NCI-H2029 (cell line): ENCODE measurements around the gene PLD4.

Experiments used
- DNase-seq: peaks from one replicate; lab custom pipeline; 2025; lab: John Stamatoyannopoulos, UW

PLD4 gene

DNA sequence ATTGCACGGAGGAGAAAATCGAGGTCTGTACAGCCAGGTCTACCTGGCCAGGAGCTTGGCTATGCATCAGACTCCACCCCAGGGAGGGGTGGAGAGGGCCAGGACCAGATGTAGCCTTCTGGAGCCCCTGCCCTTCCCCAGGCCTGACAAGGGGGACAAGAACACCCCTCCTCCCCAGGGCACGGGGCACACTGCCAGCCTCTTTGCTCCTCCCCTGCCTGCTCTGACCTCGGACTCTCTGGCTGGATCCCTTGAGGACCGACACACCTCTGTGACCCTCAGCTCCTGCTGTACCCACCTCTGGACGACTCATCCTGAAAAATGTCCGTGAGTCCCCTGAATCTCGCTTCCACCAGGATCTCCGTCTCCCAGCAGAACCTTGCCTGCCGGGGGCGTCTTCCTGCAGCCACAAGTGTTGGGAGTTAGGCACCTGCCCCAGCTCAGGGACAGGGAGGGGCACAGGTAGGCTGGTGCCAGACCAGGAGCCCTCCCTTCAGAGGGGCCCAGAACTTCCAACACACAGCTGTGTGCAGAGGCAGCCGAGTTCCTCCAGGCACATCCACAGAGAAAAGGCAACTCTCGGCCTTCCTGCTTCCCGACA is 31.7 kb downstream of the PLD4 start:
- DNase-seq, result no peak

DNA sequence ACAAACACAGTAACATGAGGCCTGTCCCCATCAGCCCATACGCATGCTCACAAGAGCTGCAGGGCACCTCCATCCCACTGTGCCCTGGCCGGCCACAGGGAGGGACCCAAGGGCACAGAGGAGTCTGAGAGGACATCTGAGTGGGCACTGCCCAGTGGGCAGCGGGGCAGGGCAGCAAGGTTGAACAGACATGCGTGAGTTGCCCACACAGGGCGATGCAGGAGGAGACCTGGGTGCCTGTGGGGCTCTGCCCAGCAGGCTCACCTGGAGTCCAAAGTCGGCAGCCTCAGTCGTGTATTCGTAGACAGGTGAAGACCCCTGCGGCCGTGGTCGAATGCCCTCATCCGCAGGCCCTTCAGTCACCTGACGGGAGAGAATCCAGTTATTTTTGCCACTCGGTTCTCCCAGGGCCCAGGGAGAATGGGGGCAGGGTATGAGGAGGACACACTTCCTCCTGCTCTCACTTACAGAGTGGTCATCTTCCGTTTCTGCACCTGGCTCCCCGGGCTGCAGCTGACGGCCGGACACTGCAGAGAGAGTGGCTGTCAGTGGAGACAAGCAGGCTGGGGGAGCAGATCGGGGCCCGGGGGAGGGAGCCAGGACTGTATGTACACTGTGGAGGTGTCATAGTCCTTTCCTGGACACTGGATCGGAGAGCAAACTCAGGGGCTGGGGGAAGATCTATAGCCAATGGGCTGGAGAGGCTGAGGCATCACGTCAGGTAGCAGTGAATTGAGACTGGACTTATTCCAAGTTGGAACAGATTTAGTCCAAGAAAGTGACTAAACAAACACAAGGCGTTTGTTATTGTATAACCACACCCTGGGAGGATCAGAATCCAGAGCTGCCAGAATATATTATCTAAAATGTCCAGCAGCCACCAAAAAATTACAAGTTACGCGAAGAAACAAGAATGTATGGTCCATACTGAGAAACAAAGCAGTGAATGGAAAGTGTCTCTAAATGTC is 32.8 kb downstream of the PLD4 start:
- DNase-seq, result no peak

- DNase-seq, result no peak
Observed at GRCh38 chr14:104964546-104964945, 39.9 kb downstream of the PLD4 start.

DNA sequence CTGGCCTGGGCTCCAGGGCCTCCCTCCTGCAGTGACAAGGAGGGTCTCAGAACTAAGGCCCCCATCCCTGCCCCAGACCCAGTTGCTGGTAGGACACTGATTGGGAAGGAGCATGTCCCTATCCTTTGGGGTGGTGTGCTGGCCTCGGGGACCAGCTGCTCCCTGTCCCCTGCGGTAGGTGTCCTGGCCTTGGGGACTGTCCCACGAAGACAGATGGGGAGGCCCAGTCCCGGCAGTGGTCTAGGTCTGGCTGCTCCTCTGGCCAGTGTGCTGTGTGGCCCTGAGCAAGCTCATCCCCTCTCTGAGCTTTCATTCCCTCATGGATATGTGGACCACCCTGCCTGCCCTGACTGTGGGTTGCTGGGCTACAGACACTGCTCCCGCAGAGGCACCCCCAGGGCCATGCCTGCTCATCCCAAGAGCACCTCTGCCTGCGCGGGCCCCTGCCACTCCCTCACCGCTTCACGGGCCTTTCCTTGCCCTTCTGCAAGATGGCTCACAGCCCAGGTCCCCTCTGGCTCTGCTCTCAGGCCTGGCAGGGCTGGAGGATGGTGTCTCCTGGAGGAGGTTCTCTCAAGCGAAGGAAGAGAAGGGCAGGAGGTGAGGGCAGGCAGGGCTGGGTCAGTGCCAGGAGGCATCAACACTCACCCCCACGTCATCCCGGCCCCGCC is 41.0 kb downstream of the PLD4 start:
- no peak for DNase-seq

- DNase-seq, result no peak
Observed at GRCh38 chr14:104966261-104966865, 41.7 kb downstream of the PLD4 start.

DNA sequence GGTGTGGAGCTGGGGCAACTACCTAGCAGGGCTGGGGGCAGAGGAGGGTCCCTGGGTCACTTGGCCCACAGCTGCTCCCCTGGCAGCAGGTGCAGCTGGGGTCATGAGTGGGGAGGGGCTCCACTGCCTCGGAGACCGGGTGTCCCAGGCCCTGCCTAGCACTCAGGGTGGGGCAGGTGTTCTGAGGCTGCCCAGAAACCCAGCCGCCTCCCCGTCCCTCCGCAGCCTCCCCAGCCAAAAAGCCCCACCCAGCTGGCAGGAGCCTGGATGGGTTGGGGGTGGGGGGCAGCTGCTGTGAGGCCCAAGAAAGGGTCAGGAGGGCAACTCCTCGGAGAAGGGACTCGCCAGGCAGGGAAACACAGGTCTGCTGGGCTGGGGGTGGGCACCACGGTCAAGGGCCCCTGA is 42.3 kb downstream of the PLD4 start:
- DNase-seq, result no peak

GRCh38 chr14:104967386-104968152 is 42.9 kb downstream of the PLD4 start:
- DNase-seq, result no peak

- no peak for DNase-seq
Observed at GRCh38 chr14:104968153-104968527, 43.5 kb downstream of the PLD4 start.

DNA sequence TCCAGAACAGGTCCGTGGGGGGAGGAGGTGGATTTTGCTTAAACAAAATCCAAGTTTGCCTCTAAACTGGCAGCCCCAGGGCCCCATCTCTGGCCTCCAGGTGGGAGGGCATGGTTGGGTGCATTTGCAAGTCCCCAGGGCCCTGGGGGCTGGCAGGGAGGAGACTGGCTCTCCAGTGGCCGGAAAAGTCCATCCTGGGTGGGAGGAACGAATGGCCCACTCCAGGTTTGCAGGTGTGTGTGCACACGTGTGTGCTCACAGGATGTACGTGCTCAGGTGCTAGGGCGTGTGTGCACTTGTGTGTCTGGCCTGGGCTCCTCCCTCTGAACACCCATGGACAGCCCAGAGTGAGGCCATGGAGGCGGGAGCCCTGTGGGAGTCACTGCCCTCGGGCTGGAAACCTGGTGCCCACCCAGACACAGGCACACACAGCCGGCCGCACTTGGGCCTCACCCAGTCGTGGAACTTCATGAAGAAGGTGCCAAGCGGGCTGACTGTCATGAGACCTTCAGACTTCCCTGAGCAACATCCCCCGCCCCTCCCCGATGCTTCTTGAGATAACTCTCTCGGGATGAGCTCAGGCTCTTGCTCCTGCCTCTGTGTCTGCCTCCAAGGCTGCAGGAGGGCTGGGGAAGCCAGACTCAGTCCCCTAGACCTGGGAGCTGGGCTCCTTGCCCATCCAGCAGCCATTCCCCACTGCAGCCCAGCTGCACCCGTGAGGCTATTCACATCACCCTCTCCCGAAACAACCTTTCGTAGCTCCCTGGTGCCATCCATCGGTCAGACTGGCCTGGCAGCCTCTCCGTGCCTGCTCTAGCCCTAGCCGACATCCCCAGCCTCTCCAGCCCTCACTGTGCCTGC is 44.1 kb downstream of the PLD4 start:
- DNase-seq, result no peak

- no peak for DNase-seq
Observed at GRCh38 chr14:104969741-104970230, 45.1 kb downstream of the PLD4 start.

GRCh38 chr14:104970231-104971068 is 45.8 kb downstream of the PLD4 start:
- no peak for DNase-seq

DNA sequence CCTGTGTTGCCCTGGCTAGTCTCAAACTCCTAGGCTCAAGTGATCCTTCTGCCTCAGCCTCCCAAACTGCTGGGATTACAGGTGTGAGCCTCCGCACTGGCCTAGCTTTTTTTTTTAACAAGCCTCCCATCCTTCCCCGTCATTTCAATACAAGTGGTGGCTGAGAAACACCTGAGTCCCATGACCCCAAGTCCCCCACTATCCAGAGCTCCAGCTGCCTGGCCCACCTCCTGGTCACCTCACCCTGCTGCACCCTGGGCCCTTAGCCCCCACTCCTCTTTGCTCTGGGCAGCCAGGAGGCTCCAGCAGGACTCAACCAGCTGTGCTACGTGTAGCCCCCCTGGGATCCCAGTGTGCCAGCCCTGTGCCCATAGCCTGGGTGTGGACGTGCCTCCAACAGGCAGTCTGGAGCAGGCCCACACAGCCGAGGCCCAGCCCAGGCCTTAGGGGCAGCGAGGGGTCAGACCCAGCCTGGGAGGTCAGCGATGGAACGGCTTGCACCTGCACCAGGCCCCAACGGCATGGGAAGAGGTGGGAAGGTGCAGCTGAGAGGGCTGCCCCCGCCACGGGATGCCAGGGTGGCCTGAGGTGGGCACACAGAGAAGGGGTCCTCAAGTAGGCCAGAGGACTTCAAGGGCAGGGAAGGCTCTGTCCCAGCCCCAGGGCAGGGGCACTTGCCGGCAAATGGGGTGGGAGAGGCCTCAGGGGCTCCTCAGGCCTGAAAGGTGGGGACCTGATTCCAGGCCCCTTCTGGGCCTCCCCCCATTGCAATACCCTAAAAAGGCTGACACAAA is 47.0 kb downstream of the PLD4 start:
- DNase-seq, result no peak

DNA sequence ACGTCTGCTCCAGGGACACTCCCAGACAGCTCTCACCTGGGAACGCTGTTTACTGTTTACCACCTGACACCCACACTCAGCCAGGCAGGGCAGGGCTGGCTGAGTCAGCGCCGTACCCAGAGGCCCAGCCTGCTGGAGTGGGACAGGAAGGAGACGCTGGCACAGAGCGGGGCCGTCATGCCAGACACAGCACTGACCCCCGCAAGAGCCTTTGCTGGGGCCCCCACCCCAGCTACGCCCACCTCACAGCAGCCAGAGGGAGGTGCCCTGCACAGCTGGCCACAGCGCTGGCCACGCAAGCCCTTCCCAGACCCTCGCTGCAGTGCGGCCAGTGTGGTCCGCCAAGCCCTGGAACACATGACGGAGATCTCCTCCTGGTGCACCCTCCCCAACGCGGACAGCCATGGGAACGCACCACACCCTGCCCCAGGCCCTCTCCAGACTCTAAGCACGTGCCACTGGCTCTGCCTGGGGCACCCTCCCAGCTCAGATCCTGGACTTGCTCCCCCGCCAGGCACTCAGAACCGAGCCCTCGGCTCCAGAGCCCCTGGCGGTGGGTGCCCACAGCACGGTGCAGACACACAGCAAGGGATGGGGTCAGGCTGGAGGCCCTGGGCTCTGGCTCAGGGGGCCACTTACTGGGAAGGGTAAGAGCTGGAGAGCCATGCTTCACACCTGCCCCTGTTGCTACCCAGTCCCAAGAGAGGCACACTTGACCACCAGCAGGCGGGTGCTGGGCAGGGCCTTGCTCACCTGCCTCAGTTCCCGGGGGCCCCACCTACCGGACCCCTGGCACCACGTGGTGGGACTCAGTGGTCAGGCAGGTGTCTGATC is 47.8 kb downstream of the PLD4 start:
- peak; percentile 31 for DNase-seq

GRCh38 chr14:104973135-104973384 is 48.4 kb downstream of the PLD4 start:
- no peak for DNase-seq

DNA sequence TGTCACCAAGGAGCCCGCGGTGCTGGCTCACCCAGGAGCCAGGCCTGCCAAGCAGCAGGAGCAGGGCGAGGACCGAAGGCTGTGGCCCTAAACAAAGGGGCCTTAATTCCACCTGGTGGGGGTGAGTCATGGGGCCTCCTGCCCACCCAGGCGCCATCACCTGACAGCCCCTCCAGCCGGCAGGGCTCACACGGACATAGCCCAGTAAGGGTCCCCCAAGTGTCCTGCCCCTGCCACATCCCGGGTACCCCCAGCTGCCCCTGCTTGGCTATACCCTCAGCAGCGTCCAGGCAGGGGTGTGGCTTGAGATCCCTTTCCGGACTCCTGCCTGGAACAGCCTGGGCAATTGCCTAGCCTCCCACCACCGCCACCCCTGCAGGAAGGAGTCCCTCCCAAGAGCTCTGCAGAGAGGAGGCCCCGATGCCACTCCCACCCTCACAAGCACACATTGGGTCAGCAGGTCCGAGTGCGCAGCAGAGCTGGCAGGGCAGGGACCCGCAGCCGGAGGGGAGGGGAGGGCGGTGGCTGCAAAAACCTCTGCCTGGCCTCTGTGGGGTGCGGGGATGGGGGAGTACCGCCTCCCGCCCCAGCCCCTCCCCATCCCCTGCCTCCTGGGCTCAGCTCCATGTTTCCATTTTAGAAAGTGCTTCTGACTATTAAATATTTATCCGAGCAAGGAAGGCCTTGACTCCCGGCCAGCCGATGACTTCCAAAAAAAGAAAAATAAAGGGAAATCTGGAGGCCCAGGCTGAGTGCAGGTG is 48.9 kb downstream of the PLD4 start:
- no peak for DNase-seq

DNA sequence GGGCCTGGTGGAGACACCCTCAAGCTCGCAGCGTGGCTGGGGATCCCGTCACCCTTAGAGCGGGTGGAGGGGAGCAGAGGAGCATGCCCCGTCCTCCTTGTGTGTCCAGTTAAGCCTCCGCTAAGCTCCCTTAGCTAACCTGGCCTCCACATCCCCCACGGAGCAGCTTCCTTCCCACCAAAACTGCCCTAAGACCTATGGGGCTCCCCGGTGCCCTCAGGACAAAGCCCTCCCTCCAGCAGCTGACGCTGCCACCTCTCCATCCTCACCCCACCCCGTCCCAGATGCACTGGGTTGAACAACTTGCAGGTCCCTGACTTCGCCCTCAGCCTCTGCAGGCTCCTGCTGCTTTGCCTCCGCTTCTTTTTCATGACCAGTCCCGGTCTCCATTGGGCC is 49.5 kb downstream of the PLD4 start:
- DNase-seq, result no peak

DNA sequence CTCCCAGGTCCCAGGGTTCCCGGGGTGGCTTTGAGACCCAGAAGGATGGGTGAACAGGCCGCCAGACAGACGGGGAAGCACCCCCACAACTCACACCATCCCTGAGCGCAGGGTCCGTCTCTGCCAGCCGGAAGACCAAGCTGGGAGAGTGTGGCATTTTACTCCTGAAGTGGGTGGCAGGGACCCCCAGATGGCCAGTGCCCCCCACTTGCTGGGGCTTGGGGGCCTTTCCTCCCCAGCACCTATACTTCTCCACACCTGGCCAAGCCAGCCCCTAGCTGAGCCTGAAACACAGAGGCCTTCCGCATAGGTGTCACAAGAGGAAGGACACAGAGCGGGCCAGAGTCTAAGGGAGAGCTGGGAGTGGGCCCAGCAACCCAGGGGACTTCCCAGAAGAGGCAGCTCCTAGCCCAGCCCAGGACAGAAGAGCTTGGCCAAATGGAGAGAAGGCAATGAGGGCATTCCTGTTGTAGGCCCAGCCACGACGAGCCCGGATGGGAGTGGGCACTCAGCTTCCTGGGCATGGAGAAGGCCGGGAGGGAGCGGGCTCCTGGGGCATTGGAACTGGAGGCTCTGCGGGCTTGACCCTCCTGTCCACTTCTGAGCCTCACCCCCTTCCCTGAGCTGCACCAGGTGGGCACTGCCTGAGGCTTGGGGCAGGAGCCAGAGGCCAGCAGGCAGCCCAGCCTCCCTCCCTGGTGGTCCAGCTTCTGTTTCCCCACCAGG is 50.1 kb downstream of the PLD4 start:
- DNase-seq, result no peak
